ENCODE results near the gene NDUFA8.

The NDUFA8 gene

GRCh38 chr9:122099271-122099869 is 60.2 kb downstream of the NDUFA8 start:
- peak; percentile 60 for DNase-seq (ENCODE audit: low read depth, low spot score)

- no peak for DNase-seq (ENCODE audit: low read depth, low spot score)
These were observed 61.8 kb downstream of the NDUFA8 start for GRCh38 chr9:122097679-122098315.

- no peak for DNase-seq (ENCODE audit: low read depth, low spot score)
These were observed 62.8 kb downstream of the NDUFA8 start for GRCh38 chr9:122096620-122097415.

GRCh38 chr9:122095010-122095767 is 64.4 kb downstream of the NDUFA8 start:
- DNase-seq (ENCODE audit: low read depth, low spot score) = no peak

Data from activated naive CD8-positive, alpha-beta T cell treated with anti-CD3 and anti-CD28 coated beads, Interleukin-2, amount 50 U/mL, for 16 hours (primary cell).